HG03045 (cell line): ENCODE results near the gene NOL8.
A peak's percentile ranks its signal among the peaks of the same experiment; 100 is the strongest.

Experiments used
- ATAC-seq: cut with Tn5 transposase; IDR thresholded peaks from one replicate; pipeline ENCODE4 v1.9.1; 2021; ENCODE audit warnings: mild to moderate bottlenecking, moderate library complexity; ENCODE audit not compliant: unreplicated experiment

The NOL8 gene

DNA sequence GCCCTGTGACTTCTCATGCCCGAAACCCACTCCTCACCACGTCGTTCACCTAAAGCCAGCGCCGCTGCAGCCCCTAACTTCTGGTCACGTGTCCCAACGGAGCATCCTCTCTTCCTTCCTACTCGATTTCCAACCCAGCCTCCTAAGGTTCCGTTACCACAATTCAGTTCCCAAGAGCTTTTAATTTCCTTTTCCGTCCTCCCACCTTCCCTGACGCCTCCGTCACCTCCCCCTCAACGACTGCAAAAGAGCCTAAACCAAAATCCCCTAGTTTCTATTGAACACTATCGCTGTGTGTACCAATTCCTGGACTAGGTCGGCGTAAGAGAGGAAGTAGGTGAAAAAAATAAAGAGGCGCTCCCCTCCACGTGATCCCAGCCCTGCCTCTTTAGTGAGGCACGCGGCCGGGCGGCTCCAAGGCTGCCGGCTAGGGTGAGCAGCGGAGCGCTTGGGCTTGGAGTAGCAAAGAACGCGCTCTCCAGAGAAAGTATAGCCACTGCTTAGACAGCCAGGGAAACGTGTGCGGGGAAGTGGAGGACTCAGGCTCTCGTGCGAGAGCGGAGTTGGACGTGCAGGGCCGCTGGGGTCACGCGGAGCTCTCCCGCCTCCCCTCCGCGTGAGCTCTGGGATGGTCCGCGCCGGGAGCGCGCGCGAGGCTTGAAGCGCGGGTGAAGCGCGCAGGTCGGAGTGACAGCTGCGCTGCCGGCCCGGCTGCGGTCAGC lies at the start of gene NOL8, which contains the start of gene CENPP:
NOL8 (minus strand) TSS at position 82 of the 722 bp plus-strand sequence. CDS start 1,189 bp downstream, outside the sequence.
CENPP (plus strand) TSS at position 685 of the 722 bp plus-strand sequence.
- ATAC-seq: peak; percentile 94

DNA sequence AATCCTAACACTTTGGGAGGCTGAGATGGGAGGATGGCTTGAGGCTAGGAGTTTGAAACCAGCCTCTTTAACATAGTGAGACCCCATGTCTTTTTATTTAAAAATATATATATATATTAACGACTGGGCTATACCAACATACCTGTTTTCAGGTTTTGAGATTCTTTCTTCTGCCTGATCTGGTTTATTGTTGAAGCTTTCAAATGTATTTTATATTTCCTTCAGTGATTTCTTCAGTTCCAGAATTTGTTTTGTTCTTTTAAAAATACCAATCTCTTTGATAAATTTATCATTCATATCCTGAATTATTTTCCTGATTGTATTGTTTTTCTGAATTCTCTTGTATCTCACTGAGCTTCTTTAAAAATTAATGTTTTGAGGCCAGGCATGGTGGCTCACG lies 48.0 kb upstream of the NOL8 start:
- no peak for ATAC-seq

DNA sequence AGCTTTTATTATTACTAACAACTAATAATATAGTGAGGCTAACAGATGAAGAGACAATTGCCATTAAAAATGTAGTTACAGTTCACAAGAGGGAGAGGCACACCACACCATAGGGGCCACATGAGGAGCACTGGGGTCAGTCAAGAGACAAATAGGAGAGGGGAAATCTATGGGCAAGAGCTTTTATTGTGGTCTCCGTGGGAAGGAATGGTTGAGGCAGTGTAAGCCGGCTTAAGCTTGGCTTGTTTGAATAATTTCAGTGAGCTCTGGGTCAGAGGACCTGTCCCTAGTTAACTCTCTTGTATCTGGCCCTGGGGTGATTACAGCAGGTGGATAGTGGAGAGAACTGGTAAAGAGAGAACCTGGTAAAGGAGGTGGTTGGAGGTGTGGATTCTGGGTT lies 43.9 kb upstream of the NOL8 start:
- ATAC-seq: no peak

DNA sequence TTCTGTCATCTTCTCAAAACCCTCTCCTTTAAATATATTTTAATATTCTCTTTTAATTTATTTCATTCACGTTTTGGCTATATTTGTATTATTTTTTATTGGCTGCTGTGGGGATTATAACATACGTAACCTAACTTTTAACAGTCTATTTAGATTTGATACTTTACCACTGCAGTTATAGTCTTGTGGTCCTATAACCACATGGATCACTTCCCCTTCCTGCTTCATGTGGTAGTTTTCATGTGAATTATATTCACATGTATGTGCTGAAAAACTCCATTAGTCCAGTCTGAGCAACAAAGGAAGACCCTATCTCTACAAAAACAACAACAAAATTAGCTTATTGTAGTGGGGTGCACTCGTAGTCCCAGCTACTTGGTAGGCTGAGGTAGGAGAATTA lies 34.9 kb upstream of the NOL8 start:
- ATAC-seq: no peak

DNA sequence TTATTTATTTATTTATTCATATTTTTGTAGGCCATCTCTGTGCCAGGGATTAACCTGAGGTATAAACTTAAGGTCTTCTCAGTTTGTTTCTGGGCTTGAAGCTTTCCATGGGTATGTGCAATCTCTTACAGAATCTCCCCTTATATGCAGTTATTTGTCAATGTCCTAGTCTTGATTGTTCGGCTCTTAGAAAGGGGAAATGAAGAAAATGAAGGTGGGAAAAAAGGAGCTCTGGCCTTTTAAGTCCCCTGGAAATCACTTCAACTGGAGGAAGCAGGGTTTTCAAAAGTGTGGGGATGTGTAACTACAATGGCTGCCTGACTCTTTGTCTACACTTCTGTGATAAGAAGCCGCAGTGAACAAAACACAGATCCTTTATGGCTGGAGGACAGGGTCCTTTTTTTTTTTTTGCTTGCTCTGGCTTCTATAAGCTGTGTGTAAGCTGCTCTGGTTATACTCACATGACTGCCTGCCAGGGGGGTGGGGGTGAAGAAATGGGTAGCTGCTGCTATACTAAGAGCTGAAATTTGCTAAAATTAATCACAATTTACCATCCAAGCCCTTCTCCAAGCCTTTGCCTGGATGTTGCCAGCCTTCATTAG lies 34.3 kb upstream of the NOL8 start:
- no peak for ATAC-seq

DNA sequence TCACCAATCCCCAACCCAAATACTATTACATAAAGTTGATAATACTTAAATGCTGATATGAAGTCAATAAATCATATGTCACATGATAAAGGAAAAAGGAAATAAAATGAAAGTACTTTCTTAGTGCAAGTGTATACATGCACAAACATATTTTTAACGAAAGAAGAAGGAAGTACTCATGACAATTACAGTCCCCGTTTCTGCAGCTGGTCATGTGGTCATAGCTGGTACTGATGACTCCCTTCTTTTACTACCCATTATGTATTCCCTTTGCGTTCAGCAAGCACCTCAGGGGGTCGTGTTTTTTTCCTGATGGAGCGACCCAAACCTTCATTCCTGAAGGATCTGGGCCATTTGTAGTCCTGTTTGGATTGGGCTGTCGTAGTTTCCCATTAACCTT lies 27.9 kb upstream of the NOL8 start:
- ATAC-seq: no peak

DNA sequence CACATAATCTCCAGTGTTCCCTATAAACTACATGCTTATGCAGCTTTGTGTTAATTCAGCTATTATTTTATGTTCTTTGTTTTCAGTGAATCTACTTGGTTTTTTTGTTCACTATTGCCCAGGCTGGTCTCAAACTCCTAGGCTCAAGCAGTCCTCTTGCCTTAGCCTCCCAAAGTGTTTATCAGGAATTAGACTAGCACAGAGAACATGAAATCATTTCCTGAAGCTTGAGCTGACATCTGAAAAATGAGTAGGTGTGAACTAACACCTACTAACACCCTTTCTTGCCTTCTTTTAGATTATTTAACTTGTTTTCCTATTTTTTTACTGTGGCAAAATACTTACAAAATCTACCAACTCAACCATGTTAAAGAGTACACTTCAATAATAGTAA lies 25.6 kb upstream of the NOL8 start:
- no peak for ATAC-seq

DNA sequence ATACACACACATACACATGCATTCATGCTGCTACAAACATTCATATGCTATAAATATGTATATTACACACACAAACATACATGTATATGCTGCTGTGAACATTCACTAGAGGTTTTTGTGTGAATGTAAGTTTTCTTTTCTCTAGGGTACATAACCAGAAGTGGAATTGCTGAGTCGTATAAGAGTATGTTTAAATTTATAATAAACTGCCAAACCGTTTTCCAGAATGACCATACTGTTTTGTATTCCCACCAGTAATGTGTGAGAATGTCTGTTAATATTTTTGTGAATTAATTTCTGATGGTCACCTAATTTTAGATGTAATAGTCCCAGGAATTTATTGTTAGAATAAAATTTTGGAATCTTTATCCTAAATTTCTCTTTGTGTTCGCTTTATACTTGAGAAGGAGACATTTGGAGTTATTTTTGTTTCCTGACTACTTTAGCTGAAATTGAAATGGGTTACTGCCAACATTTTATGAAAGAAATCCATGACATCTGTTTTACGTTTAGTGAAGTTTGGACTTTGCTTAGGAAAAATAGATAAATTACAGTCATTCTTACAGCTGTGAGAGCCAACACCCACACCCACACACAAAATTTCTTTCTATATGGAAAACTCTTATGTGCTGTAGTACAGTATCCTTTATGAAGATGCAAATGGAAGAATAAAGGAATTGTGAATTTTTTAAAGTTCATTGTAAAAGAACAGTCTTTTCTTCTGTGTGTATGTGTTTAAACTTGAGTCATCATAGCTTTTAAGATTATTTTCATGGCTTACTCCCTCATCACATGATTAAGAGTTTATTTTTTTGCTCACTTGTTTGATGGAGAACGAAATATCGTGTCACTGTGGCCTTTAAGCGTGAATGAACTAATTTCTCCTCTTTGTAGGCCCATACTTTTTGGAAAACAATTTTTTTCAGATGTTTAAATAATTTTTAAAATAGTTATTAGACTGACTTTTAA lies 24.9 kb upstream of the NOL8 start:
- no peak for ATAC-seq

DNA sequence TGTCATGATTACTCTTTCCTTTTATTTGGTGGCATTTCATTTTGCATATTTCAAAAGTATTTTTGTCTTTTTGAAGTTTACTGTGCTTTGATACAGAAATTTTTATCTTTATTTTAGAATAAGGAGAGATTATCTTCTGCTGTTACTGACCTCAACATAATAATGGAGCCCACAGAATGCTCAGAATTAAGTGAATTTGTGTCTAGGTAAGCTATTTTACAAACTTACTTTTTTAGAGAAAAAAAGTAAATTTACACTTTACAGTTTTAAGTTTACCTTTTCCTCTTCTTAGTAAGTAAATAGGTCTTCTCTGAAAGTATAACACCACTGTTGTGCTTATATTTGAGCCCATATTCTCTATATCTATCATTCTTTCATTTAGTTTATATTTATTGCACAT lies 20.4 kb upstream of the NOL8 start:
- ATAC-seq: no peak

DNA sequence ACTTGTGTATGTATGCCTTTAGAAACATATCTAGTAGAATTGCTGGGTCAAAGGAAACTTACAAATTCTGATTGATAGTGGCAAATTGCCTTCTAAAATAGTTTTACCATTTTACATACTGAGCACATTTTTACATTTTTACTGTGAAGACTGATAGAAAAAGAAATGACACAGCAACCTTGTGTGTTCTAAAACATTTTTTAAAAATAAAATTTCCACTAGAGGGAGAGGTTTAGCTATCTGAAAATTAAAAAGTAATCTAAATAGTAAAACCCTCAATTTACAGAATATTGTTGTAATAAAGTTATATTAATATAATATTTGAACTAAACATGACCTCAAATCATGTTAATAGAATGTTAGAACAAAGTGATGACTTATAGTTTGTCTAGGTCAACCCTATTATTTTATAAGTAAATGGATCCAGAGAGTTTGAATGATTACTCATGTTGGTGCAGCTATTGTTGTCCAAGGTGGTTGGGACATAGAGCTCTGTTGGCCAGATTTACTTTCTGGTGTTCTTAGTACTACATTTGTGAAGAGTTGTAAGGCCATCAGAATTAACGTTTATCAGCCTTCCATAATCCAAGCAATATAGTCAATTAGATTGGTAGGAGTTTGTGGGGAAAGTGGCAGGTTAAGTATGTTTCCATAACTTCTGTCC lies 17.8 kb upstream of the NOL8 start:
- no peak for ATAC-seq

DNA sequence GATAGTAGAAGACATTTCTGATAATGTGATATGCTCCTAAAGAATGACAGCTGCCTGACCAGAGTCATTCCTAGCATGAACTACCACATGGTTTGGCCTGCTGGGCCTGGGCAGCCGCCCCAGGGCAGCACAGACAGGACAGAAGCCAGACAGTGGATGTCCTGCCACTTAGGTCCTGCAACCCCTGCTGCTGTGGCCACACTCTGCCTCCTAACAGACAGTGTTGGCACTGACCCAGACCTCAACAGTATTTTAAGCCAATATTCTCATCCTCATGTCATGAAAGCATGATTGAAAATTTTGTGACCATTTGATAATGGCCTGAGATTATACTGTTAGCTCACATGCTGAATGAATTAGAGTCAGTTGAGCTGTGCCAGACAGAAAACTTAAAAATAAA lies 16.4 kb upstream of the NOL8 start:
- no peak for ATAC-seq

DNA sequence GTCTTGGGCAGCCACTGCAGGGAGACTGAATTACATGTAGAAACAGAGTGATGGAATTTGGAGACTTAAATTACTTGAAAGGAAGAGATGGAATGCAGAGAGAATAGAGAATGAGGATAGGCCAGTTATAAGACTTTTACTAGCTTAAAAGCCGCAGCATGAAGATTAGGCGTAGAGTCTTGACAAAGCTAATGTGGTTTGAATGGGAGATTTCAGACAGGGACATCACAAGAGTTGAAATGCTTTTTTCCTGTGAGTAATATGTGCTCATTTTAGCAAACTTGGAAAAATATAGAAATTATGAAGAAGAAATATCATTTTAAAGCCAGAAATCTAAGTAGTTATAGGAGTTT lies 8.1 kb upstream of the NOL8 start:
- ATAC-seq: no peak

DNA sequence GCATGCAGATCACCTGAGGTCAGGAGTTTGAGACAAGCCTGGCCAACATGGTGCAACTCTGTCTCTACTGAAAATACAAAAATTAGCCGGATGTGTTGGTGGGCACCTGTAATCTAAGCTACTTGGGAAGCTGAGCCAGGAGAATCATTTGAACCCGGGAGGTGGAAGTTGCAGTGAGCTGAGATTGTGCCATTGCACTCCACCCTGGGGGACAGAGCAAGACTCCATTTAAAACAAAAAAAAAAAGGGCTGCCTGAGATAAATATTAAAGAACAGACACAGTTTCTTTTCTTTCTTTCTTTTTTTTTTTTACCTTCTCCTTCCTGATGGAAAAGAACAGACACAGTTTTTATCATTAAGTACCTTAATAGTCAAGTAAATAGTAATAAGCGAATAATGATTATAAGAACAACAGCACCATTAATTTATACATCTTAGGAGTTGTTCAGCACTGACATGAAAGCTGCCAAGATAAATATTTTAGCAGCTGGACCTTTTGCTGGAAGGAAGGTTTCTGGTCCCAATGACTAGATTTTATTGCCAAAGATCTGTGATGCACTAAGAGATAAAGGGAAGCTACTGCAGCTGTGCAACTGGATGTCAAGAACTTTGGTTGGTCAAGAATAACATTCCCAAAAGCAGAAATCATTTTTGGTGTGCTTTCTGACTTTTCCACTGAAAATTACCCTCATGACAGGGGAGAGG lies 7.6 kb upstream of the NOL8 start:
- ATAC-seq: no peak

DNA sequence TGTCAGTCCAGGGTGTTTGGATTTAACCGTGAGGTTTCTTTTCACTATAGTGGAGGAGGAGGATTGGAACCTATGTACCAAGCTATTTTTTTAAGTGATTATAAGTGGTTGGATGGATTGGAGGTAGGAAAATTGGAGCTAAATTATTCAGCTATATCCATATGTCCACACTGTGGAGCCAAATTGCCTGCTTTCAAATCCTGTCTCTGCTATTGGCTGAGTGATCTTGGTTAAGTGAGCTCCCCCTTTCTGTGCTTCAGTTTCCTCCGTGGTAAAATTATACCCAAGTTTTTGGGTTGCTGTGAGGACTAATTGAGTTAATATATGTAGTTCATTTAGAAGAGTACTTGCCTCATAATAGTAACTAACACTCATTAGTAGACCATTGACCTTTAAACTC lies 3.1 kb upstream of the NOL8 start:
- no peak for ATAC-seq

DNA sequence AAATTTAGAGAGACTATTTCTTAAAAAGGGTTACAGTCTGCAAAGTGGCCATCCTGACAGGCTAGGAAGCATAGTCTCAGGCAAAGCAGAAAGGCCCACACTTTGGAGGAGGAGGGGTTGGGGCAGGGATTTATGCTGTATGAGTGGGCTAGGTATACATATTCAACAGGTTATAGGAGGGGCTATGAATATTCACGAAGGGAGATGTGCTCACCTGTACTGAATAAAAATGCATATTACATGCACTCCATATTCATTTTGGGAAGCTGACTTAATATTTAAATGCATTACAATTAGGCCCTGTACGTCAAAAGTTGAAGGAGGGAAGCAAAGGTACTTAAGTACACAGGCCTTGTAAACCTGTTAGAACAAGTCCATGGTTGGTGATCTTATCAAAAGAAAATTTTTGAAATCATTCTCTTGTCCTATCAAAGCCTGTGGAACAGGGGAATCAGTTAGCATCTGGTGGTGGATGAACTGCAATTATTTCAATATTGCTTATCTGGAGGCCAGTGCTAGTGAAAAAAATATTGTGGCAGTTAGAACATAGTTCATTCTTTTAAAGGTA lies 2.2 kb upstream of the NOL8 start:
- no peak for ATAC-seq

DNA sequence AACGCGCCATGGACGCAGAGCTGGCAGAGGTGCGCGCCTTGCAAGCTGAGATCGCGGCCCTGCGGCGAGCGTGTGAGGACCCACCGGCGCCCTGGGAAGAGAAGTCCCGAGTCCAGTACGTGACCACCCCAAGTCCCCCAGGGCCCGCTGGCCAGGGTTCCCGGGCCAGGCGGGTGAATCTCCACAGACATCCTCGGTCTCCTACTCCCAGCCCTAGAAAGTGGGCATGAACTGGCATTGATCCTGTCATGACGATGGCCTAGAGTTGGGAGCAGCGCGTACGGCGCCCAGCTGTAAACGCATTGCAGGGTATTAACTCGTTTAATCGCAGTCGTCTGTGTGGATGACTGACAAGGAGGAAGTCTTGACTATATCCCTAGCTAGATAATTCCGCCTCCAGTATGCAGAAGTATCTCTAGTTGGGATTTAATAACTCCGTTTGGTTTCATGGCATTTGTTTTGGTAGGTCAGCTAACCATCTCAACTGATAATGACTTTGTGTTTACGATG lies 896 bp upstream of the NOL8 start:
- no peak for ATAC-seq

DNA sequence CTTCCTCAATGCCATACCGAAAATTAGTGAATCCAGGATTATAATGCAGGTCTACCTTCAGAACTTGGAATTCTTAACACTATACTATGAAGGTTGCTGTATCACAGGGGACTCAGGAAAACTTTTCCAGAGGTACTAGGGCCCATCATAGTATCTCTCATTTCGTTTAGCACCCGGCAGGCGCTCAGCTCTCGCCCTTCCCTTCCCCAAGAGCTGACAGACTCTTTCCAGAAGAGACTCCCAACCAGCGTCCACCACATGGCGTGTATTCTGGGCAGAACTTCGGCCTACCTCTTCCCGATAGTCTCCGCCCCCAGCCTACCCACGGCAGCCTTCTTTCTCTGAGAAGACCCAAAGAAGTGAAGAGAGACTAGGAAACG lies 271 bp downstream of the NOL8 start:
- ATAC-seq: peak; percentile 16

DNA sequence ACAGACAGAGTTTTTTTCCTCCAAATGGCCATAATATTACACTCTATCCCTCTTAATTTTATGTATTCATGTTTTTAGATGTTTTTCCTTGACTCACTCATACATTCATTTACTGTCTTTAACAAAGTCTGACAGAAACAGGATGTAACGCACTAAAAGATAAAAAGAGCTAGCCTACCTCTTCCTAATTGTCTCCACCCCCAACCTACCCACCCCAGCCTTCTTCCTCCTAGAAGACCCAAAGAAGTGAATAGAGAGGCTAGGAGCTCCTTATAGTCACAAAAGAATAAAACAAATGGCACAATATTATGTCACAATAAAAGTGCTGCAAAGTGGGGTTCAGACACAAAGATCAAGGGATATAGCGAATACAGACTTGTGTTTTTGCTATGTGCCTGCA lies 719 bp downstream of the NOL8 start:
- ATAC-seq: no peak

DNA sequence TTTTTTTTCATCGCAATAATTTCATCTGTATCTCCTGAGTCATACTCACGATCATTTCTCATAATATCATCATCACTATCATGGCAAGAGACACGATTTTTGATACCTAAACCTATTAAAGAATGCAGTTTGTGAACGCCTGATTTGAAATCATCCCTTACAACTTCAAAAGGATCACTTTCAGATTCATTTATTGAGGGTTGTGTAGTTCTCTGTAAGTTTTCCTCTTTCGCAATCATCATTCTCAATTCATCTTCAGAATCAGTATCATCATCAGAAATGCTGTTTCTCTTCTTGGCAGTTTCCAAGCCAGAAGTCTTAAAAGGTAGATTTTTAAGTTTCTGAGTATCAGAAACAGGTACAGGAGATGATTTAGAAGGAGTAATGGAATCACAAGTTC lies 9.7 kb downstream of the NOL8 start:
- ATAC-seq: no peak

DNA sequence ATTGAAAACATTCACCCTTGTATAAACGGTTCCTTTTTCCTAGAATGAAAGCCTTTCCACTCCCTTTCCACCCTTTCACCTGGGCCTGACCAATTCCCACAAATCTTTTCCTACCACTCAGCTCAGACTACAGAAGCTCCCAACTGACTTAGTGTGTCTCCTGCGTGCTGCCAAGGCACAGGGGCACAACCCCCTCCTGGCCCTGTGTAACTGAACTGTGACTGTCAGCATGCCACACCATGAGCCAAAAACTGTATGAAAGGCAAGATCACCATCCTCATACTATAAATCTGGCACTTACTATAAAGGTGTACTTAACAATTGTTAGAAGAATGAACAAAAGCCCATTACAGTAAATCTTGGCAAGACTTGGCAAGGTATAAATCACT lies 11.5 kb downstream of the NOL8 start:
- no peak for ATAC-seq
